ENCODE results near the gene NR2C2. TPM values are rescaled to one million over a fixed set of nuclear protein-coding genes. Genes with fewer than 3 reads are reported as not detected.

Gene NR2C2
- polyA plus RNA-seq, 1 donor (not counting 4 experiments of a cell fraction or from before 2014, with no cell fraction given), result 9.4 TPM

DNA sequence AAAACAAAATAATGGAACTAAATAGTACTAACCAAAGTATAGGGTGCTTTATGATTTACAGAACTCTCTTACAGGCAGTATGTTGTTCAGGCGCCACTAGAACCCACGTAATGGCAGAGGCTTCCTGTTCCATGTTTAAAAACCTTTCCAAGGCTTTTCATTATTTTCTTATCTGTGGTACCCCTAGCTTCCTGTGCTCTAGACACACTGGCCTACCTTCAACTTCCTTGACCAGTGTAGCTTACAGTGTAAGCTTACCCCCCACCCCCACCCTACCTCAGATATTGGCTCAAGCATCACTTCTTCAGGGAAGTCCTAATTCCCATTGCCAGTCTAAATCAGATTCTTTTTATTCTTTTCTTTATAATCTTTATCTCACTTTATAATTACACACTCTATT, 2.9 kb downstream of the NR2C2 start:
- Histone ChIP-seq H3K4me1 (ENCODE audit: control insufficient read depth, extremely low read depth, insufficient read depth, low read length) (peaks cover 7% of the 10 kb centered on the region), H3K4me2 (ENCODE audit: control insufficient read depth, extremely low read depth, insufficient read depth, low read depth, low read length) (no peak overlapping the region), H3K9me1 (ENCODE audit: control insufficient read depth, extremely low read depth, insufficient read depth, low read length) (peaks cover 6% of the 10 kb centered on the region), H3K79me2 (ENCODE audit: control insufficient read depth, insufficient read depth, low read length) (peaks cover 74% of the 10 kb centered on the region), H3K27me3 (ENCODE audit: control insufficient read depth, extremely low read depth, insufficient read depth, low read length) (no peaks in the 10 kb centered on the region), H4K20me1 (ENCODE audit: control insufficient read depth, extremely low read depth, insufficient read depth, low read length) (no peaks in the 10 kb centered on the region), H3K9me3 (ENCODE audit: control insufficient read depth, low read depth, low read length) (no peaks in the 10 kb centered on the region), H3K36me3 (ENCODE audit: control insufficient read depth in 2 of 2, extremely low read depth in 1 of 2, insufficient read depth in 2 of 2, low read length in 2 of 2) (peaks cover 3 to 4% of the 10 kb centered on the region in 2 experiments), H3K4me3 (ENCODE audit: control insufficient read depth in 2 of 3, extremely low read depth in 1 of 3, insufficient read depth in 2 of 3, low read depth in 1 of 3, low read length in 3 of 3) (no peak overlapping the region), H3K27ac (ENCODE audit: control insufficient read depth, insufficient read depth, low read length) (no peak overlapping the region), H3K9ac (ENCODE audit: control insufficient read depth, extremely low read depth, insufficient read depth, low read length) (no peak overlapping the region), H2AFZ (ENCODE audit: control insufficient read depth, low read length) (no peak overlapping the region)
- FAIRE-seq (no peak), DNase-seq (ENCODE audit: low read depth, low spot score) (no peak)
- dilution Hi-C loops (cut with MboI; ENCODE audit: extremely low pct_ligation_motif_present, low sequenced_read_pairs), result no loop called here
- TF ChIP-seq, protein P1, sequence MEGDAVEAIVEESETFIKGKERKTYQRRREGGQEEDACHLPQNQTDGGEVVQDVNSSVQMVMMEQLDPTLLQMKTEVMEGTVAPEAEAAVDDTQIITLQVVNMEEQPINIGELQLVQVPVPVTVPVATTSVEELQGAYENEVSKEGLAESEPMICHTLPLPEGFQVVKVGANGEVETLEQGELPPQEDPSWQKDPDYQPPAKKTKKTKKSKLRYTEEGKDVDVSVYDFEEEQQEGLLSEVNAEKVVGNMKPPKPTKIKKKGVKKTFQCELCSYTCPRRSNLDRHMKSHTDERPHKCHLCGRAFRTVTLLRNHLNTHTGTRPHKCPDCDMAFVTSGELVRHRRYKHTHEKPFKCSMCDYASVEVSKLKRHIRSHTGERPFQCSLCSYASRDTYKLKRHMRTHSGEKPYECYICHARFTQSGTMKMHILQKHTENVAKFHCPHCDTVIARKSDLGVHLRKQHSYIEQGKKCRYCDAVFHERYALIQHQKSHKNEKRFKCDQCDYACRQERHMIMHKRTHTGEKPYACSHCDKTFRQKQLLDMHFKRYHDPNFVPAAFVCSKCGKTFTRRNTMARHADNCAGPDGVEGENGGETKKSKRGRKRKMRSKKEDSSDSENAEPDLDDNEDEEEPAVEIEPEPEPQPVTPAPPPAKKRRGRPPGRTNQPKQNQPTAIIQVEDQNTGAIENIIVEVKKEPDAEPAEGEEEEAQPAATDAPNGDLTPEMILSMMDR (optimal IDR thresholded peaks at IDR 0.05 in 1 of 3, IDR thresholded peaks at IDR 0.05 in 1 of 3, conservative IDR thresholded peaks at IDR 0.05 in 1 of 3; ENCODE audit: extremely low read depth in 1 of 3, insufficient read depth in 2 of 3, low read length in 3 of 3), result no peak
- TF ChIP-seq EZH2 (IDR thresholded peaks at IDR 0.05; ENCODE audit: low read length), result no peak

DNA sequence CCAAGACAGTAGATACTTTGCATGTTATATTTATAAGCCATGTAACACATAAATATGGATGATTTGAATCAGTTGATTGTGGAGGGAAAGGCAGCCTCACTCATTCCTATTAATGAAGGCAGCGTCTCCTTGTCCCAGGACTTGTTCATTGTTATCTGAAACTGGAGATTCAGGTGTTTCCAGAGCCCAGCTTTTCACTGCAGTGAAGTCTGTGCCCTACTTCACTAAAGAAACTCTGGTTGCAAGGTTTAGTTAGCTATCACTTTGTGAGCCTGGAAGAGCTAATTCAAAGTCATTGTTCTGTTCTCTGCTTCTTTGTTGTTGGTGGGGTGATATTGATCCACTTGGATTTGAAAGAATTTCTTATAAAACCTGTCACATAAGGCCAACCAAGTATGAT, 9.8 kb downstream of the NR2C2 start:
- Histone ChIP-seq H3K79me2 (ENCODE audit: control insufficient read depth, insufficient read depth, low read length) (peaks cover 33% of the 10 kb centered on the region), H3K4me2 (ENCODE audit: control insufficient read depth, extremely low read depth, insufficient read depth, low read depth, low read length) (no peak overlapping the region), H3K9ac (ENCODE audit: control insufficient read depth, extremely low read depth, insufficient read depth, low read length) (no peak overlapping the region), H3K9me3 (ENCODE audit: control insufficient read depth, low read depth, low read length) (no peaks in the 10 kb centered on the region), H3K4me3 (ENCODE audit: control insufficient read depth in 2 of 3, extremely low read depth in 1 of 3, insufficient read depth in 2 of 3, low read depth in 1 of 3, low read length in 3 of 3) (no peak overlapping the region), H4K20me1 (ENCODE audit: control insufficient read depth, extremely low read depth, insufficient read depth, low read length) (no peaks in the 10 kb centered on the region), H3K27me3 (ENCODE audit: control insufficient read depth, extremely low read depth, insufficient read depth, low read length) (no peaks in the 10 kb centered on the region), H3K36me3 (ENCODE audit: control insufficient read depth in 2 of 2, extremely low read depth in 1 of 2, insufficient read depth in 2 of 2, low read length in 2 of 2) (peaks cover 0 to 4% of the 10 kb centered on the region in 2 experiments), H3K9me1 (ENCODE audit: control insufficient read depth, extremely low read depth, insufficient read depth, low read length) (no peaks in the 10 kb centered on the region), H3K27ac (ENCODE audit: control insufficient read depth, insufficient read depth, low read length) (no peak overlapping the region), H3K4me1 (ENCODE audit: control insufficient read depth, extremely low read depth, insufficient read depth, low read length) (no peaks in the 10 kb centered on the region), H2AFZ (ENCODE audit: control insufficient read depth, low read length) (no peak overlapping the region)
- no peak for FAIRE-seq
- dilution Hi-C loops (cut with MboI; ENCODE audit: extremely low pct_ligation_motif_present, low sequenced_read_pairs), result no loop called here
- DNase-seq (ENCODE audit: low read depth, low spot score), result no peak
- no peak for TF ChIP-seq EZH2 (IDR thresholded peaks at IDR 0.05; ENCODE audit: low read length)
- TF ChIP-seq, protein P1 (optimal IDR thresholded peaks at IDR 0.05 in 1 of 3, IDR thresholded peaks at IDR 0.05 in 1 of 3, conservative IDR thresholded peaks at IDR 0.05 in 1 of 3; ENCODE audit: extremely low read depth in 1 of 3, insufficient read depth in 2 of 3, low read length in 3 of 3), result no peak

Measured in keratinocyte (primary cell).